Left ventricle myocardium superior (tissue), 1 donor: ENCODE measurements around the gene ITPR1. TPM values are rescaled to one million over a fixed set of nuclear protein-coding genes. Genes with fewer than 3 reads are reported as not detected.

Experiments used
- ATAC-seq: fragments of 200-7000 bp; cut with Tn5 transposase; one replicate; pipeline ENCODE4 v1.9.1; 2020; ENCODE audit warnings: mild to moderate bottlenecking, moderate library complexity
- DNase-seq: peaks from one replicate; pipeline ENCODE4 v3.0.0-alpha.2; 2020
- intact Hi-C: fragments of 100-400 bp; cut with micrococcal nuclease; formaldehyde crosslinking; loops from one replicate; pipeline ENCODE4 v1.11.0; 2022
- total RNA-seq: library from RNA; stranded (reverse); fragmentation: NEBNext Ultra II Directional; extraction: Animal tissue kit (Norgen Biotek cat#: 25700); gene quantifications from one replicate; pipeline ENCODE4 v1.2.1, GENCODE V29; 2021
- donor health status: DM: no; HTN: yes; CAD: no; lungs with severe emphysema.

Gene ITPR1
- total RNA-seq, 1 donor from 2014 or later: 16.6 TPM

GRCh38 chr3:4770561-4770960 is 277.4 kb downstream of the ITPR1 start:
- DNase-seq (no peak), ATAC-seq (peak; percentile 8)
- intact Hi-C loops: no loop called here

GRCh38 chr3:4771243-4771642 is 278.1 kb downstream of the ITPR1 start:
- DNase-seq (no peak), ATAC-seq (peak; percentile 20)
- intact Hi-C loops: no loop called here

DNA sequence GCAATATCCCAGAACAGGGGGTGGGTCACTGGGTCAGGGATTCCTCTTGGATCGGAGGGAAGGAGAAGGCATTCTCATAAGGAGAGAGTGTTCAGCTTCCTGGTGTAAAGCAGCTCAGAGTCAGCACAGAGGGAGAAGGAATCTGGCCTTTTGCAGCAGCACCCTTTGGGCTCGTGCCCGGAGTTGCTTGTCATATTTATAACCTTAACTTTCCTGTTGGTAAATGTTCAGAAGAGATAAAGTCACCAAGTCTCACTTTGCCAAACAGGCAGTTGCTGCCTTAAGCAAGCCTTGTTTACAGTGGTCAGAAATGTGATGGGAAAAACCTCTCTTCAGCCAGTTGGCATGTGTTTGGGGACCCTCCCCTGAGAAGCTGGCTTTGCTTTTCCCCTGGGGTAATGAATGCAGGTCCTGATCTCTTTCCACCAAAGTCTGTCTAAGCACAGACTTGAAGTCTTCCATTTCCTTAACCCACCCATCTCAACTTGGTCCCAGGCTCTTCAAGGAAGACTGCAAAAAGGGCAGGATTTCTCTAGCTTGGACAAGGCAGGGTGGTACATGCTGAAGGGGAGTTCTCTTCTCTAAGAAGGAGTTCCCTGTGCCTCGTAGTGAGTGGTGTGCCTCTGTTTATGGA is 279.1 kb downstream of the ITPR1 start:
- DNase-seq: peak; percentile 92
- ATAC-seq: peak; percentile 91
- intact Hi-C loops: no loop called here

GRCh38 chr3:4772858-4773257 is 279.7 kb downstream of the ITPR1 start:
- ATAC-seq (no peak), DNase-seq (no peak)
- intact Hi-C loops: no loop called here

DNA sequence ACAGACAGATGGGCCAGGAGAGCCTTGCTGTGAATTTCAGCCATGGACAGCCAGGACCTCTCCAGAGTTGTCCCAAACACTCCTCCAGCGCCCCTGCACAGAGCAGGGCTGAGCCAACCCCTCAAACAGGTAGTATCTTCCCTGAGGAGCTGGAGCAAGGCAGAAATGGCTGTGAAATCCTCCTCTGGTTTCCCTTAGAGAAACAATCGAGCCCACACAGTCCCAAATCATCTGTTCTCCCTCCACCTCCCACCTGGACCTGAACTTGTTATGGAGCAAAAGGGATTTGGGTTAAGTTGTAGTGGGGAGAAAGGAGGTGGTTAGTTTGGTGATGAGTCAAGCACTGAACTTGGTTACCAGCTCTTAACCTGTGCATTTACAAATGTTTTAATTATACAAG is 280.4 kb downstream of the ITPR1 start:
- ATAC-seq (no peak), DNase-seq (no peak)
- intact Hi-C loops: no loop called here

DNA sequence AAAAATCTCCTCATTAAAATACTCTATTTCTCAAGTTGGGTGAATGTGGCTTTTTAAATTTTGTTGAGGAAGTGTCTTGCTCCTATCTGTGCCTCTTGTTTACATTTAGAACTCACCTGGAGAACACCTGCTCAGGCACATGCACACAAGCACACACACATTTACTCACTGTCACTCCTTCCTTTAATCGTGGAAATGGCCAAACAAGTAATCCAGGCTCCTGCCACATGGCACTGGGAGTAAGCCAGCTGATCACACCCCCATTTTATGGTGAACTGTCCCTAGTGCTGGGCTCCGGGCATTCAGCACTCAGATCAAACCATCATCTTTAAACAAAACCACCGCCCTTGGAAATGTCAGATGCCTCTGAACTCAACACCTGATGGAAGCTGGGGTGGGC is 281.4 kb downstream of the ITPR1 start:
- DNase-seq: no peak
- no peak for ATAC-seq
- intact Hi-C loops: no loop called here

DNA sequence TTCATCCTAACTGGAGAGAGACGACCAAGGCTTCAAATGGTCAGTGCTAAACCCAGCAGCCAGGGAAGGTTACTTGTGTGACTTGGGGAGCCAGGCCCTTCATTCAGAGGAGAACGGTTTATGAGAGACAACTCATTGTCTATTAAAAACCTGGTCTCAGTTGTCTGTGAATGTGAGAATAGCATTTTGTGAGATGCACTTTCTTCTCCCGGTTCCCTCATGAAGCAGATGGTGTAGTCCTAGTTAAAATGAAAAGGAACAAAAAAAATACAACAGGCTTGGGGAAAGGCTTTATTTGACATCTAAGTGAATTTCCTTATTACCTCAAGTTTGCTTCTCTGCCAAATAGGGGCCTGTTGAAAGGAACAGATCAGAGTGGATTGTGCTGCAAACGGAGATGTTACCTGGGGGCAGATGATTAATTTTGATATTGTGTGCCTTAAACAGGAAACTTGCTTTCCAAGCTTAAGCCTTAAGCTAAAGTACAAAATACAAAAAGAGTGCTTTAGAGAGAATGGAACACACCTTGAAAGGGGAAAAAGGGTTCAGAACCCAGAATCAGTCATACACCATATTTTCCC is 283.3 kb downstream of the ITPR1 start:
- intact Hi-C loops: no loop called here
- DNase-seq (no peak), ATAC-seq (no peak)

DNA sequence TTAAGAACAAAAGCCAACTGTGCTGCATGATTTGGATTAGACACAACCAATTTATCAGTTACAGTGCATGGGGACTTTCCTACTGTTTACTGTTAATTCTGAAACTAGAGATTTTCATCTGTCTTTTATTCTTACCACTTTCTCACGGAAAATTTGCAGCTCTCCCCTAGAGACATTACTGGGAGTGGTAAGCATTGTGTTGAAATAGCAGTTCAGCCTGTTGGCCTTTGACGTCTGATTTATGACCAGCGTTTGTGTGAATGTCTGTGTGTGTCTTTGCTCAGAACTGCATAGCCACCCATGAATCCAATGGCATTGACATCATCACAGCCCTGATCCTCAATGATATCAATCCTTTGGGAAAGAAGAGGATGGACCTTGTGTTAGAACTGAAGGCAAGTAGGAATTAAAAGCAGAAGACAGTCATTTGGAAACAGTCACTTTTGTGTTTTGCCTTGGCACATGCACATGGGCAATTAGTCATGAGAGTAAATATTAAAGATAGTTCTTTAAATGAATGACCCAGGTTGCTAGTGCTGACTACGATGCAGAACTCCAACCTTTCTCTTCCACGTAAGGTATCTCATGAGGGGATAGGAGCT is 283.9 kb downstream of the ITPR1 start:
- intact Hi-C loops: no loop called here

DNA sequence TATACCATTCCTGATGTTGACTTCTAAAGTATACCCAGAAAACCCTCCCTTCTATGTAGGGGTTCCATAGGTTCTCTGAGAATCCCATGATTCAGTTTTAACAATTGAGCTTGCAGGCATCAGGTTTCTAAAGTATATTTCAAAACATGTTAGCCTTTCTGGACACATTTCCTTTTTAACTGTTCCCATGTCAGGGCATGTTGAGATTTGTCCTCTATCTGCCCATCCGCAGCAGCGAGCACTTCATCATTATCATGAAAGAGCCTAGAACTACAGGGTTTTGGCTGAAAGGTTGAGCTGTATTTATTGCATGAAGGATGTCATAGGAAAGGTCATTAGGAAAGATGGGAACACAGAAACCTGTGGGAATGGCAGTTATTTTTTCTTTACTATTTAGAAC is 285.0 kb downstream of the ITPR1 start:
- ATAC-seq (no peak), DNase-seq (no peak)
- intact Hi-C loops: no loop called here

More for the DNA sequence above, 283.9 kb downstream of the ITPR1 start:
- DNase-seq (no peak), ATAC-seq (peak; percentile 64)

DNA sequence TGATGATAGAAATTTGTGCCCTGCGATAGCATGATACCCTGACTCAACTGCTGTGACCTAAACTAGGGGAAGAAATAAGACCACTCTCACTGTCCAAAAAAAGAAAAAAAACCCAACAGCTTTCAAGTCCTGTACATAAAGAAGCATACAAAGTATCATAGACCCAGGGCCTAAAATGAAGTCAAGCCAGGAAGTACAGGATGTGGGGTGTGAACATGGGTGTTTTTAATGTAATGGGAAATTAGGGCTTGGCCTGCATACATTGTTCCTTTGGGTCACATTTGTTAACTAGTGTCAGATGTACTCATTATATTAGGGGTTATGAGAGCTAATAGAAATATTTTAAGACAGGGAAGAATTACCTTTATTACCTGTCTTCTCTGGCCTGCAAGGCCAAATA is 285.6 kb downstream of the ITPR1 start:
- ATAC-seq (no peak), DNase-seq (no peak)
- intact Hi-C loops: no loop called here

DNA sequence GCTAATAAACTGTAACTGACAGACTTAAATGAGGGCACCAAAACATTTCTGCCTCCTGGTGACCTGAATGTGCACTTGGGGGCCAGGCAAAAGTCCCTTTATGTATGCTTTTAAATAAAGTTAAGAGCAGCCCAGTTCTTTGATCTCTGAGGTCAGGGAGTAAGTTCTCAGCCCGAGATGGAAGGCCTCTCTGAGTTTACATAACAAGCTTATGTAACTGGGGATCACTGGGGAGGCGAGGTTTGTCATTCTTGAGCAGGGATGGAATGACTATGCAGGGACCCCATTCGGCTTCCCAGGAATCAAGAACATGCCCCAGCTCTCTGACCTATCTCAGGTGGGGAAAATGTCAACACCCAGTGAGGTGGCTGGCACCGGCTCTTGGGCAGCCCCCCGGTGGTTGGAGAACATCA is 287.4 kb downstream of the ITPR1 start:
- DNase-seq: no peak
- ATAC-seq: peak; percentile 17
- intact Hi-C loops: no loop called here

- no peak for DNase-seq
- intact Hi-C loops: no loop called here
- no peak for ATAC-seq
These were observed 288.9 kb downstream of the ITPR1 start for GRCh38 chr3:4782095-4782494.

DNA sequence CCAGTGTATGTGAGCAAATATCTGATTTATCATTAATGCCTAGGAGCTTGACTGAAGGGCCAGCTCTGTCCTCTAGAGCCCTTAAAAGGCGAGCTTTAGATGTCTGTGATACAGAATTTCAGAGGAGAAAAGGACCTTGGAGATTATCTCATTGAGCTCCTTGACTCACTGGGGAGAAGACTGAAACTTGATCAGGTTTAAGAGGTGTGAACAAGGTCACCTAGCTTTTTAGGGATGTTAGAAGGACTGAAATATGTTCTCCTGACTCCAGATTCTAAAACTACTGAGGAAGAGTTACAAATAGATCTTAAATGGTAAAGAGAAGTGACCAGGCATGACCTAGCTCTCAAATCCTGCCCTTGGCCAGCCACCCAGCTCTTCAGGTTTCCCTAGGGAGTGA is 292.4 kb downstream of the ITPR1 start:
- DNase-seq (no peak), ATAC-seq (no peak)
- intact Hi-C loops: no loop called here

- no peak for ATAC-seq
- DNase-seq: no peak
- intact Hi-C loops: no loop called here
These were observed 293.3 kb downstream of the ITPR1 start for GRCh38 chr3:4786431-4786830.

- intact Hi-C loops: no loop called here
- DNase-seq (no peak), ATAC-seq (no peak)
These were observed 298.2 kb downstream of the ITPR1 start for GRCh38 chr3:4791358-4791757.

DNA sequence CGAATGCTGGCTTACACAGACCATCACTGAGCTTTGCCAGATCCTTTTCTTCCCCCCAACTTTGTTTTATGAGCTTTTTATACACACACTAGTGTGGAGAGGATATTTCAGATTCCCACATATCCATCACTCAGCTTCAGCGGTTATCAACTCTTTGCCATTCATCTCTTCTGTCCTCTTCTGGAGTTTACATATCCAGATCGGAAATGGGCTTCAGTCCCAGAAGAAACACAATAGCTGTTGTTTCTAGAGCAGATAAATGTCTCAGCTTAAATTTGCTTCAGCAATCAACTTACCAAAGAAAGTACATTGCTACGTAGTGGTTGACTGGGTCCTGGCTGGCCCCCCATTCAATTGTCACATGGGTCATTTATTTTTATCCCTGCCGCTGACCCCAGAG is 300.2 kb downstream of the ITPR1 start:
- DNase-seq (no peak), ATAC-seq (no peak)
- intact Hi-C loops: no loop called here

GRCh38 chr3:4794331-4794730 is 301.2 kb downstream of the ITPR1 start:
- intact Hi-C loops: no loop called here
- ATAC-seq: peak; percentile 45
- DNase-seq: no peak

GRCh38 chr3:4794798-4795197 is 301.6 kb downstream of the ITPR1 start:
- ATAC-seq (no peak), DNase-seq (no peak)
- intact Hi-C loops: no loop called here

GRCh38 chr3:4795905-4796304 is 302.8 kb downstream of the ITPR1 start:
- ATAC-seq: no peak
- intact Hi-C loops: no loop called here

GRCh38 chr3:4797201-4797705 is 304.1 kb downstream of the ITPR1 start:
- DNase-seq (no peak), ATAC-seq (no peak)
- intact Hi-C loops: no loop called here

More at GRCh38 chr3:4795905-4796304, 302.8 kb downstream of the ITPR1 start:
- no peak for DNase-seq
